NCI-H345 treated with DMSO at 0.1 percent for 48 hours (cell line): ENCODE measurements around the gene ERMARD.

ENCODE experiments used
- DNase-seq: peaks from one replicate; lab custom pipeline; 2025; ENCODE audit not compliant: unreplicated experiment; lab: John Stamatoyannopoulos, UW

ERMARD gene

DNA sequence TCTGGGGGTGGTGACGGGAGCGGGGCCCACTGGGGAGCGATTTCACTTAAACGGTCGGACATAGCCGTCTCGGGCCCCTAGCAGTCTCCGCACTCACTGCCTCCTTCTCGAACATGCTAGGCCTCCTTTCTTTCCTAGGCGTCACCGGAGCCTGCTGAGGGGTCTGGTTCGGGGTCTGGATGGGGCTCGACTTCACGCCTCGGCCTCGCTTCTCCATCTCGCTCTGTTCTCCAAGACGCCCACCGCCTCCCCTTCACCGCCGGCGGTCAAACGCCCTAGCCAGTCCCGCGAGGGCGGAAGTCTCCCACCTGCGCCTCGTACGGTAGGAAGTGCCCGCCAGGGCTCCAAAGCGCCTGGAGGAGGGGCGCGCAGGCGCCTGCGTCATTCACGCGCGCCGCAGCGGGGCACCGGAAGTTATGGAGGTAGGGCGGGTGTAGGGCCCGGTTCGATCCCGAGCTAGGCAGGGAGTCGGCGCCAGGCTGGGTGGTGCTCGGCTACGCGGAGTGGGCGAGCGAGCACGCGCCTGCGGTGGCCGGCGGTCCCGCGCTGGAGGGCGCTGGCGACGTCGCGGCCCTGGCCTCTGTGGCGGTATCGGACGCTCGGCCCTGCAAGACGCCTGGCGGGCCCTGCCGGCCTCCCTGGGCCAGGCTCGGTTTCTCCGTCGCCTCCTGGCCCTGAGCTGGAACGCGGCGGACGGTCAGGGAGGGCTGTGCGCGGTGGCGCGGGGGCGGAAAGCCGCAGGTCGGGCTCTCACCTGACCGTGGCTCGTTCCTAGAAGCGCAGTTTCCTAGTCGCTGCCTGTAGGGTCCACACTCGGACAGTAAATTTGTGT is at the start of gene ERMARD, which contains the start of gene DYNLT2:
ERMARD (plus strand) TSS at position 381 of the 832 bp plus-strand sequence; CDS start at position 417, 36 bp downstream.
DYNLT2 (minus strand) TSS at position 331 of the 832 bp plus-strand sequence; CDS start at position 217, 114 bp downstream.
- DNase-seq = peak; percentile 71

DNA sequence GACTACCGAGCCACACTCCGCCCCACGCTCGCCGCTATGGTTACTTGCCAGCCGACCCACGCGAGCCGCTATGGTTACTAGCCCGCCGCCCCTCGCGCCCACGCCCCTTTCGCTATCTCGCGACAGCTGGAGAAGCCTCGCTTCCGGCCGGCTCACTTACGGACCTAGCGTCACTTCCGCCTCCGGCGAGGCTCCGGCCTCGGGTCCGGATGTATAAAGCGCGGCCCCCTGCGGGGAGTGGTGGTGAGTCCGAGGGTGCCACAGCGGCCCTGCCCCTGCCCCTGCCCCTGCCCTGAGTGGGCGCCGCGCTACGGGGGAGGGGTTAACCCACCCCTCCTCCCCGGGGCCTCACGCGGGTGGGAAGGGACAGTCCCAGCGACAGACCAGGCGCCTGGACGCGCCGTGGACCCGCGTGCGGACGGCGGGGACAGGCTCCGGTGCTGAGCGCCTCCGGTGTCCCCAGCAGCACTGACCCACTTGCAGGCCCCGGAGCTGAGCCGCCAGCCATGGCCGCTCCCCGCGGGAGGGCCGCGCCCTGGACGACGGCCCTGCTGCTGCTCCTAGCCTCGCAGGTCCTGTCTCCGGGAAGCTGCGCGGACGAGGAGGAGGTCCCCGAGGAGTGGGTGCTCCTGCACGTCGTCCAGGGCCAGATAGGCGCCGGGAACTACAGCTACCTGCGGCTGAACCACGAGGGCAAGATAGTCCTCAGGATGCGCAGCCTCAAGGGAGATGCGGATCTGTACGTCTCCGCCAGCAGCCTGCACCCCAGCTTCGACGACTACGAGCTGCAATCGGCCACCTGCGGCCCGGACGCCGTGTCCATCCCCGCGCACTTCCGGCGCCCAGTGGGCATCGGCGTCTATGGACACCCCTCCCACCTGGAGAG is 49.2 kb upstream of the ERMARD start, which contains the start of the genes C6orf120 and WDR27:
C6orf120 (plus strand) TSS at position 173 of the 886 bp plus-strand sequence; CDS start at position 507, 334 bp downstream.
WDR27 (minus strand) TSS at position 76 of the 886 bp plus-strand sequence. CDS start 13,024 bp downstream, outside the sequence.
- DNase-seq = peak; percentile 92

DNA sequence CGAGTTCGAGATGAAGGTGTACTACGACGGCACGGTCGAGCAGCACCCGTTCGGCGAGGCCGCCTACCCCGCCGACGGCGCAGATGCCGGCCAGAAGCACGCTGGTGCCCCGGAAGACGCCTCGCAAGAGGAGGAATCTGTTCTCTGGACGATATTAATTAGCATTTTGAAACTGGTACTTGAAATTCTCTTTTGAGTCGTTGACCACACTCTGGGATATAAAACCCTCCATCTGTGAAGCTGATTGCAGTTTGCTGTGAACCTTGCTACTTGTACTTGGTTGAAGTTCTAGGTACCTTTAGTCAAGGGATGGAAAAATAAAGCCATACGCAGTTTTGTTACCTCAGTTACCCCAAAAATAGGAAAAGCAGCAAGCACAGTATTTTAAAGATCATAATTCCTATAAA is 48.6 kb upstream of the ERMARD start:
- no peak for DNase-seq

DNA sequence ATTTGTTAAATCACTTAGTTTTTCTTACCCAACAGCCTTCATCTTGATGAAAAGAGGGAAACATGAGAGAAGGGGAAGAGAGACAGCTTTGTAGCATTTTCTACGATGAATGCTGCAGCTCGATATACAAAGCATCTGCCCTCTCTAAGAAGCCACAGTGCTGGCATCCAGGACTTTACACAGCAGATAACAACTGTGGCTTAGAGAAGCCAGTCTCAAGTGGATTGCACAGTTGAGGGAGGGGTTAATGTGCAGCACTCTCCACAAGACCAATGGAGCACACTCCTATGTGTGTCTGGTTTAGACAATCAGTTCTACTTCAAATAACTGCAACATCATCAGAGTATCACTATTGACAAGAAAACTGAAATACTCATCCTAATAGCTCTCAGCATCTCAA is 43.6 kb upstream of the ERMARD start:
- DNase-seq = no peak

DNA sequence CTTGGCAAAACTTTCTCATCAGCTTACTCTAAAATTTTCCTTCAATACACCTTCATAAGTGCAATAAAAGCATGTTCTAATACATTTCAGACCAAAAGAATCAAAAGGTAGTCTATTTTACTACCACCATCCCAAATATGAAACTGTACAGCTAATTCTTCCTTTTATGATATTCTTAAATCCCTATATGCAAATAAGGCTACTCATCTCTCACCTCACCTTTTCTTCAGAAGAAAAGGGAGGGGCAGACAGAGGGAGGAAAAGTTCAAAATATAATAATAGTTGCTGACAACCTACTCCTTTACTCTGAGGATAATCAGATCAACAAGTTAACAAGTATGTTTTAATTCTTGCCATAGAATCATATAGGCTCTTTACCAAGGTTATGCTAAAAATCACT is 42.1 kb upstream of the ERMARD start:
- no peak for DNase-seq

DNA sequence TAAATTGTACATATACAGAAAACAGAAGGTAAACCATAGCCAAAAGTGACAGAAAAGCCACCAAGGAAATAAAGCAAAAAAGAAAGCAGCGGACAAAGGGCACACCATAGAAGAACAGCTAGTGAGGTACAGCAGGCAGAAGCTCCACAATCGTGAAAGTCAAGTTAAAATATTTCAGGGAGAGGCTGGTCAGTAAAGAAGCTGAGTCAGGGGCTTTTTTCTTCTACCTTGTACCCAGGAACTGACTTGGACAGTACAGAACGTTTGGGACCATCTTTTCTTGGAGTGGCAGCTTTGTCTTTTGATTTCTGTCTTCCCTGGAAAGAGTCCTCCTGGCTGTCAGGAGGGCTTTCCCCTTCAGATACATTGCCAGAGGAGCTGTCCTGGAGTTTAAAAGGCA is 41.4 kb upstream of the ERMARD start:
- no peak for DNase-seq

DNA sequence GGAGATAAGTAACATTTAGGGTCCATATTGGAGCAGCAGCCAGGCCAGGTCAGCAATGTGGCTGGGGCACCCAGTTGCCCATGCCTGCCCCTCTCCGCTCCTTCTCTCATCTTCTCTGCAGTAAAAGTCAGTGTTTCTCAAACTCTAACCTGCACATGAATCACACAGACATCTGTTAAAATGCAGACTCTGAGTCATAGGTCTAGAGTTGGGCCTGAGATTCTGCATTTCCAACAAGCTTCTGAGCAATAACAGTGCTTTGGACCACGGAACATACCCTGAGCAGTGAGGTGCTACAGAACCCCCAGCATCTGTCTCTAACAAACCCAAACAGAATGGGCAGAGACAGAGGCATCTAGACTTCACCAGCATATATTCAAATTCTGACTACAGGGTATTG is 37.2 kb upstream of the ERMARD start:
- DNase-seq = no peak

DNA sequence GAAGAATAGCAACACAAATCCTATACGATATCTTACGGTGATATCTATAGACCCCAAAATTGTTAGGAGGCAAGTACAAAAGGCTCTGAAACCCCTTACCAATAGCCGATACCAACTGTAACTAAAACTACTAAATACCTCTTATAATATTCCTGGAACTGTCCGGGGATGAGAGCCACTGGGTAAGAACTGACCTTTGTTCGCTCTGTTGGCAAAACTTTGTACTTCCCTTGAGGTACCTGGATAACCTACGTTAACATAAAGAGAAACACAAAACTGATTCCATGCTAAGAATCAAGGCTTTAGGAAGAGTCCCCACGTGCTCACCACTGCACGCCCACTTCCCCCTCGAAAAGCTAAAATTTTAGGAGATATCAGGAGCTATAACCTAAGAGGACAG is 36.8 kb upstream of the ERMARD start:
- DNase-seq = no peak

DNA sequence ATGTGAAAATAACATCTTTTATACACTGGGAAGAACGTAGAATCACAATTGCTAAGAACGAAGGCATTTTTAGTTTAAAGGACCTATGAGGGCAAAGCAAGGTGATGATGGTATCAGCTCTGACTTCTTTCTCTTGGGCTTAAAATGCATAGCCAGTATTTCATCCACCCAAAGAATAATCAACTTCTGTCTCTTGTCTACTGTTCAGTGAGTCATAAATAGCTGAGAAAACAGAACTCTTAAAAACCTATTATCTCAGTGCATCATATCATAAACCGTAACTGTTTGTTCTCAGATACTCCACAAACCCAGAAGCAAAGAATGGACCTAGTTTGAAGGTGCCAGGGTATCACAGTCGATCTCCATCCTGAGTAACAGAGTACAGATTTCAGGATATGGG is 32.3 kb upstream of the ERMARD start:
- DNase-seq = no peak

DNA sequence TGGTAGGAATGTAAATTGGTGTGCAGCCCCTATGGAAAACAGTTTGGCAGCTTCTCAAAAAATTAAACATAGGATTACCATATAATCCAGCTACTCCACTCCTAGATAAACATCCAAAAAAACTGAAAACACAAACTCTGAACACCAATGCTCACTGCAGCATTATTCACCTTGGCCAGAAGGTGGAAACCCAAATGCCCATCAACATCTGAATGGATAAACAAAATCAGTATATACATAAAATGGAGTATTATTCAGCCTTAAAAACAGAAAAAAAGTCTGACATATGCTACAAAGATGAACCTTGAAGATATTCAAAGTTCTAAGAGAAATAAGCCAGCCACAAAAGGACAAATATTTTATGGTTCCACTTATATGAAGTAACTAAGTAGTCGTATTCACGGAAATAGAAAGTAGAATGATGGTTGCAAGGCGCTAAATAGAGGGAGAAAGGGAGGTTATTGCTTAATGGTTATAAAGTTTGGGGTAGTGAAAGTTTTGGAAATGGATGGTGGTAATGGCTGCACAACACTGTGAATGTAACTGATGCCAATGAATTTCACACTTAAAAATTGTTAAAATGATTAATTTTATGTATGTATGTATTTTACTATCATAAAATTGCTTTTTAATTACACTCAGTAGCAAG is 31.1 kb upstream of the ERMARD start:
- DNase-seq = no peak

DNA sequence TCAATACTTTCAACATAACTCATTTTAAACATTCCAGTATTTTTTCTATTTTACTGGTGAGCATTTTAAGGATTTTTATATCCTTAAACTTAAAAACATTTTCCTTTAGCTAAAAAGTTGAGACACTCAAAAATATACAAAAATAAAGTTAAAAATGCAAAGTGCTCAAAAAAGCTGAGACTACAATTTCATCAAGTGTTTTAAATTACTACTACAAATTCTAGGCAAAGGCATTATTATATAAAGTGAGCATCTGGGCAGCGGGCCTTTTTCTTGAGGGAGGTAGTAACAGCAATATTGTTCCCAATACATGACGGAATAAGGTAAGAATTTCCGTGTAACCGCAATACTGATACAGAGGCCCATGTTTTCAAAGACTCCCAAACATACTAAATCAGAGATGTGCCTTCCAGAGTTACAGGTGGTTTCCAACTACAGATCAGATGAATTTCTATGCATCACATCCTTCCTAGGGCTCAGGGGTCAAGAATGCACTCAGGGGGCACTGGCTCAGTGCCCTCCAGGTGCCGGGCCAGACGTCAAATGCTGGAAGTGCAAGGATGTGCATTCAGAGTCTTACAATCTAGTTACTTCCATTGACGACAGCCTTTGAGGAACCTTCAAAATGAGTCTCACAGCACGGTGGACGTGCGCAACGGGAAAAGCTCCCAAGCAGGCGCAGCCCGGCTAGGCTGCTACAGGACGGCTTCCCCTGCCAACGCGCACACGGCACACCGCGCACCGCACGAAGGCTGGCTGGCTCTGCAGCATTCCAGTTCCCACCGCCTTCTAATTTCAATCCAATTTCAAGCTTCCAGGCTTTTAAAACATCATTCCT is 28.8 kb upstream of the ERMARD start:
- no peak for DNase-seq

DNA sequence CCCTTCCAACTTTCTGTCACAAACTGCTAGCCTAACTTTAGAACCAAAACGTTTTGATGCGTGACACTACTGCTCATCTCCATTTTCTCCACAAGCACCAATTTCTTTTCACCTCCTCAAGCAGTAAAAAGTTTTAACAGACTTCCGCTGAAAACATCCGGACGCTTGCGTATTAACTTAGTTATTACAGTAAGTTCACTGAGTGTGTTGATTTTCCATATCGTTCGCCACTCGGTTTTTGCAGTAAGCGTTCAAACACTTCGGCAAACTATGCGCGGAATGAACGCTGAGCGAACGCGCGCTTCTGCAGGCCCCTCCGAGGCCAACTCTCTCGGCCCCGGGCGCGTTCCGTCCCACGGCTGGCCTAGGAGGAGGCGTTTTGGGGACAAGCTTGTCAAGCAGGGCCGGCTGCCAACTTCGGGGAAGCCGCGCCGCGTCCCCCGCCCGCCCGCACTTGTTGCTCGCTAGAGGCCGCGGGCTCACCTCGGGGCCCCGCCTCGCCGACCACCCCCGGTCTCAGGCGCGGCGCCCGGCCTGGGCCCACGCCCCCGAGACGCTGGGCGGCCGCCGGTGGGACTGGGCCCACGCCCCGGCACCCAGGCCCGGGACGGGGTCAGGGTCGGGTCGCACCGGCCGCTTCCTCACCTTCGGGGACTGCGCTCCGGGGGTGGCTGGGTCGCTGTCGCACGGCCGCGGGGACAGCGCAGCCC is 28.1 kb upstream of the ERMARD start:
- DNase-seq = no peak

DNA sequence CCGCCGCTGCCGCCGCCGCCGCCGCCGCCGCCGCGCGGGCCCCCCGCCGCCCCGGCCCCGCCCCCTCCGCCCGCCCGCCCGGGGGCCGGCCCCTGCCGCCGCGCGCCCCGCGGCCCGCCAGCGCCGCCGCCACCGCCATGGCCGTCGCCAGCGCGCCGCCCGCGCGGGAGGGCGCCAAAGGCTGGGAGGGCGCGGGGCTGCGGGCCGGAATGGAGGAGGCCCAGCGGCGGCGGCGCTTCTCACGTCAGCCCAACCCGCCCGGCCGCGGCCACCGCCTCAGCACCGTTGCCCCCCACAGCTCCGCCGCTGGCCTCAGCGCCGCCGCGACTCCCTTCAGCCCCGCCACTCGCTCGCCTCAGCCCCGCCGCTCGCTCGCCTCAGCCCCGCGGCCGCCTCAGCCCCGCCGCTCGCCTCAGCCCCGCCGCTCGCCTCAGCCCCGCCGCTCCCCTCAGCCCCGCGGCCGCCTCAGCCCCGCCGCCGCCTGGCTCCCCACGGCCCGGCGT is 27.4 kb upstream of the ERMARD start:
- no peak for DNase-seq

DNA sequence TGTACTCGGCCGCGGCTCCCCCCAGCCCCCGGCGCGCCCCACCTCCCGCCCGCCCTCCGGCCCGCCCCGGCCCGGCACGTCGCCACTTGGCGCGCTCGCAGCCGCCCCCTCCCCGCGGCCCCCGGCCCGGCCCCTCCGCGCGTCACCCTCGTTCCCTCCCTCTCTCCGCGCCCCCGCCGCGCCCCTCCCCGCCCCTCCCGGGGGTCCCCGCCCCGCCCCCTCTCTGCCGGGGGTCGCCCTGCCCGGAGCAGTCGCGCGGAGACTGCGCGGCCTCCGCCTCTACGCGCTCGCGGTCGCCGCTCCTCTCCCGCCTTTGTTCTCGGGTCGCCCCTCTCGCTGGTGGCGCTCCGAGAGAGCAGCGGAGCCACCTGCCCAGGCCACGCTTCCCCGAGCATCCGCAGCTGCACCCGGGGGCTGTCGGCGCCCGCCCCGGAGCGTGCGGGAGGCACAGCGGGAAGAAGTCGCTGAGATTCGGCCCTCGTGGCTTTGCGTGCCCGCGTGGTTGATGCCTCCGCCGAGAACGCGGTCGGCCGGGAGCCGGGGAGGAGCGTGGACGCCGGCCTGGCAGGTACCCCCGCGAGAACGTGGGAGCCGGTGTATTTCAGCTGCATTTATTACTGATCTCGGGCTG is 26.8 kb upstream of the ERMARD start, which contains the start of gene PHF10:
PHF10 (minus strand) TSS at position 7 of the 631 bp plus-strand sequence. CDS start 569 bp downstream, outside the sequence.
- DNase-seq = peak; percentile 40

DNA sequence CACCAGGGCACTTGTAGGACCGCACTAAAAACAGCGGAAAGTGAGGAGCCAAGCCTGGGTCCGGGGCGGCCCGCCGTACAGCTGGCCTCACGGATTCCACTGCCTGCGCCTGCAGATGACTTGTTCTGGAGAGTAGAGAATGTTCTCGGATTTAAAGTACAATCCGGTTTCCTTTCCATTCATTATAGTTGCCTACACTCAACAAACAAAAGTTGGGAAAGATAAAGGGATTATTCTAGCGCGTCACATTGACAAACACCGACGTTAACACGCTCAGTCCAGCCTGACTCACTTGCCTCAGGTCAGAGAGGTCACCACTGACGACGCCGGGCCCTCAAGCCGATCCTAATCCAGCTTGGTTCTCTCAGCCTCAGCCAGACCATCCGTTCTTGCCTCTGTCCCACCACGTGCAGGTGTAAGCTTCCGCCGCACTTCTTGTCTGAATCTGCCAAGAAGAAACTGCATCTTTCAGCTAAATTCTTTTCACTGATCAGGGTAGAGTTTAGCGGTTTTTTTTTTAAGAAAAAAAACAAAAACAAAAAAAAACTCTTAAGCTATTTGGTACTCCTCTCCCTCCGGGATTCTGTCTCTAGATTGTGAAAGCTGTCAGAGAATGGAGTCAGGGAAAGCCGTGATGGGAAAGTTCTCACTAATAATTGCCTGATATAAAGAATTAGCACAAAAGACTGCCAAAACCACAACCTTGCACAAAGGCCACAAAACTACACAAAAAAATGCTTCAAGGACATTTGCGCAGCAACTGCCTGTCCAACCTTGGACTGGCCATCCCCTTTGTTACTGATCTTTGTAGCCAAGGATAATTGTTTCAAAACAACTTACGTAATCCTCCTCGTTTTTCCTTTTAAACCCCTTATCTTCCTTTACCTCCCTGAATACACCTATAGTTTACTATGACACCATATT is 26.0 kb upstream of the ERMARD start:
- no peak for DNase-seq

DNA sequence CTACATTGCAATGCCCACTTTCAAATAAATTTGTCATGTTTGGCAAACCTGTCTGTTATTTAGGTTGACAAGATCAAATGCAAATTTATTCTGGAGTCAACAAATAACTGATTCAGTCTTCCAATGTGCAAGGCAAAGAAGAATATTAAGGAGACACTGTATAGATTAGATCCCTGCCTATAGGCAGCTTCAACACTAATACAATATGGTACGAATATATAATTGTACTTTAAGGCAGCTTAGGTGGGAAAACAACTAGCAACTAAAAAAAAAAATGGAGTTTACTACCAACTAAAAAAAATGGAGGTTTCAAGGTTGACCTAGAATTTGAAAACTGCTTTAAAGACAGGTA is 25.4 kb upstream of the ERMARD start:
- no peak for DNase-seq

DNA sequence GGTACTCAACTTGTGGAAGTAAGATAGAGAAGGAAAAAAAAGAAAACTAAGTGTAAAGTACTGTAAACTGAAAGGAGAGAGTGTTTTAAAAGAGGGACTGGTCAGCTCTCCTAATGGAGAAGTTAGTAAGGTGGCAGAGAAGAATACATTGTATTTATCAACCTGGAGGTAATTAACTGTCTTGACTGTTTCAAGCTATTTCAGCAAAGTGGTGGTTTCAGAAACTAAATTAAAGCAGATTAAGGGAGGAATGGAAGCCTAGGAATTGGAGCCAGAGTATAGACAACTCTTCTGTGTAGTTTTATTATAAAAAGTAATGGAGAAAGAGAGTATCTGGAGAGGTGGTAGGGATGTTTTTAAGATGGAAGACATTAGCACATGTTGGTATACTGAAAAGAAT is 24.5 kb upstream of the ERMARD start:
- DNase-seq = no peak

DNA sequence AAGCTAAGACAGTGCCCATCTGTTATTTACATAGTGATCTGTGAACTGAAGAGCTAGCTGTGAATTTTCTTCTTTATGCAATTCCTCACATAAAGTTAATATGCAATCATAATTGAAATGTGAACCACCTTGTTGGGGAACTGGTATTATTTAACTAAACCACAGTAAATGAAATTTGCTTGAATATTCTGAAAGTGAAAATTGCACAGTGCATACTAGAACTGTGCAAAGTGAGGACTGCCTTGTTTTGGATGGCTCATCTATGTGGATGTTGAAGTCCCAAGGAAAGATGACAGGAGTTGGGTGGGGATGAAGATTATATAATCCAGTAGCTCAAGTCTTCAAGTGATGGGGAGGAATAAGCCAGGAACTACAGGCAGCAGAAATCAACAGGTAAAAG is 21.5 kb upstream of the ERMARD start:
- DNase-seq = no peak
